AG04449 (cell line): ENCODE measurements around the gene CCDC74B.
"Not testable (repeated sequence)": the region's sequence is repeated elsewhere in the genome, so short reads cannot be mapped to it uniquely, and the experiment has no call there.

Experiments
- CTCF ChIA-PET: fragments of 350-600 bp; formaldehyde crosslinking; extraction: SDS; loops from one replicate; lab custom pipeline; 2021; ENCODE audit warnings: antibody characterized with exemption; lab: Yijun Ruan, JAX
- POLR2A ChIA-PET: fragments of 400-600, 350-600 bp; formaldehyde crosslinking; extraction: SDS; loops from one replicate; lab custom pipeline; 2020; ENCODE audit warnings: antibody characterized with exemption, inconsistent platforms; lab: Yijun Ruan, JAX
- DNase-seq: peaks from one replicate; pipeline ENCODE4 v3.0.0-alpha.2; 2010; ENCODE audit warnings: low read depth, low spot score
- H3K4me3 ChIP-seq: 2 replicates; pipeline ENCODE4 v1.5.1; 2011; ENCODE audit warnings: low read depth, mild to moderate bottlenecking, control low read depth, low read length
- CTCF ChIP-seq: IDR thresholded peaks from one replicate; pipeline ENCODE4 v1.5.1; 2011; ENCODE audit warnings: mild to moderate bottlenecking, moderate library complexity, low read length, control low read depth, inconsistent platforms; ENCODE audit not compliant: insufficient read depth; ENCODE audit errors: missing control alignments

CCDC74B gene

GRCh38 chr2:130150181-130151144 is 5.6 kb upstream of the CCDC74B start:
- DNase-seq = no peak
- CTCF ChIA-PET = no interaction called here
- H3K4me3 ChIP-seq = no peak overlapping the region
- POLR2A ChIA-PET = no interaction called here
- TF ChIP-seq CTCF = no peak

GRCh38 chr2:130148515-130148914 is 3.6 kb upstream of the CCDC74B start:
- DNase-seq, POLR2A ChIA-PET, CTCF ChIA-PET, H3K4me3 ChIP-seq: not testable (repeated sequence)

- CTCF ChIA-PET, POLR2A ChIA-PET, DNase-seq: not testable (repeated sequence)
- H3K4me3 ChIP-seq = peak overlapping the region; percentile 34; the same call in 1 of the 2 replicates
These were observed 1.5 kb downstream of the CCDC74B start for GRCh38 chr2:130143266-130144039.

- CTCF ChIA-PET, POLR2A ChIA-PET, H3K4me3 ChIP-seq, DNase-seq: not testable (repeated sequence)
These were observed 2.3 kb downstream of the CCDC74B start for GRCh38 chr2:130142396-130143265.

- POLR2A ChIA-PET, H3K4me3 ChIP-seq, CTCF ChIA-PET, DNase-seq: not testable (repeated sequence)
These were observed 3.1 kb downstream of the CCDC74B start for GRCh38 chr2:130141645-130142370.

- CTCF ChIA-PET, DNase-seq, H3K4me3 ChIP-seq, POLR2A ChIA-PET: not testable (repeated sequence)
These were observed 3.9 kb downstream of the CCDC74B start for GRCh38 chr2:130141002-130141401.

- DNase-seq, H3K4me3 ChIP-seq, CTCF ChIA-PET, POLR2A ChIA-PET: not testable (repeated sequence)
These were observed 4.4 kb downstream of the CCDC74B start for GRCh38 chr2:130140516-130140915.

- DNase-seq, POLR2A ChIA-PET, H3K4me3 ChIP-seq, CTCF ChIA-PET: not testable (repeated sequence)
These were observed 5.3 kb downstream of the CCDC74B start for GRCh38 chr2:130139331-130140280.

- POLR2A ChIA-PET, CTCF ChIA-PET, DNase-seq, H3K4me3 ChIP-seq: not testable (repeated sequence)
These were observed 6.1 kb downstream of the CCDC74B start for GRCh38 chr2:130138841-130139251.

- DNase-seq, POLR2A ChIA-PET, CTCF ChIA-PET, H3K4me3 ChIP-seq: not testable (repeated sequence)
These were observed 6.6 kb downstream of the CCDC74B start for GRCh38 chr2:130138326-130138725.

GRCh38 chr2:130137118-130137517 is 7.8 kb downstream of the CCDC74B start:
- DNase-seq, CTCF ChIA-PET, H3K4me3 ChIP-seq, POLR2A ChIA-PET: not testable (repeated sequence)

- H3K4me3 ChIP-seq, CTCF ChIA-PET, POLR2A ChIA-PET, DNase-seq: not testable (repeated sequence)
These were observed 8.4 kb downstream of the CCDC74B start for GRCh38 chr2:130136546-130136945.
